ENCODE measurements around the gene PSME3IP1.

- TF ChIP-seq EZH2phosphoT487 (IDR thresholded peaks at IDR 0.05; ENCODE audit: borderline replicate concordance) (no peak), CTCF (conservative IDR thresholded peaks at IDR 0.05; ENCODE audit: low read length) (no peak)
Observed at GRCh38 chr16:57111420-57111819, 74.4 kb downstream of the PSME3IP1 start.
